Endodermal cell (in vitro differentiated cells): Measurements from ENCODE around the gene TMEM239. TPM values are rescaled to one million over a fixed set of nuclear protein-coding genes. Genes with fewer than 3 reads are reported as not detected.

ENCODE experiments used
- DNase-seq: peaks from one replicate; pipeline ENCODE4 v3.0.0-alpha.2; 2017
- H3K27ac ChIP-seq: 2 replicates; pipeline ENCODE4 v1.5.1; 2013; ENCODE audit warnings: mild to moderate bottlenecking, low read depth, low read length, moderate library complexity
- H3K27me3 ChIP-seq: 2 replicates; pipeline ENCODE4 v1.6.1; 2013; ENCODE audit warnings: mild to moderate bottlenecking, low read length, moderate library complexity; ENCODE audit not compliant: insufficient read depth, control insufficient read depth, poor library complexity, severe bottlenecking
- H3K36me3 ChIP-seq: 2 replicates; pipeline ENCODE4 v1.7.0; 2013; ENCODE audit warnings: mild to moderate bottlenecking, low read length, moderate library complexity; ENCODE audit not compliant: control insufficient read depth, insufficient read depth
- H3K4me1 ChIP-seq: one replicate; pipeline ENCODE4 v1.7.0; 2013; ENCODE audit warnings: low read length; ENCODE audit not compliant: control insufficient read depth, insufficient read depth
- H3K4me3 ChIP-seq: 2 replicates; pipeline ENCODE4 v1.5.1; 2013; ENCODE audit warnings: mild to moderate bottlenecking, low read length, moderate library complexity
- H3K9ac ChIP-seq: 2 replicates; pipeline ENCODE4 v1.6.1; 2013; ENCODE audit warnings: mild to moderate bottlenecking, low read length, moderate library complexity; ENCODE audit not compliant: poor library complexity, severe bottlenecking; ENCODE audit errors: extremely low read depth
- H3K9me3 ChIP-seq: 2 replicates; pipeline ENCODE4 v1.6.1; 2013; ENCODE audit warnings: mild to moderate bottlenecking, low read length, moderate library complexity; ENCODE audit not compliant: control insufficient read depth
- H3K27ac Mint-ChIP-seq: 2 replicates; pipeline ENCODE4 v1.8.0; 2020; ENCODE audit warnings: mixed read lengths
- H3K27me3 Mint-ChIP-seq: 2 replicates; pipeline ENCODE4 v1.8.0; 2021; ENCODE audit warnings: mild to moderate bottlenecking, mixed read lengths; ENCODE audit not compliant: insufficient read depth
- H3K36me3 Mint-ChIP-seq: 2 replicates; pipeline ENCODE4 v1.8.0; 2020; ENCODE audit warnings: low read depth, mixed read lengths
- H3K4me1 Mint-ChIP-seq: 2 replicates; pipeline ENCODE4 v1.8.0; 2020; ENCODE audit warnings: mixed read lengths
- H3K4me3 Mint-ChIP-seq: 2 replicates; pipeline ENCODE4 v1.8.0; 2020; ENCODE audit warnings: mild to moderate bottlenecking, moderate library complexity, mixed read lengths
- H3K9me3 Mint-ChIP-seq: 2 replicates; pipeline ENCODE4 v1.8.0; 2020; ENCODE audit warnings: mild to moderate bottlenecking, mixed read lengths
- WGBS, 2 experiments: methylation state at CpG; one replicate each; pipeline versions ENCODE4 v1.1.5 to v1.1.7; 2013; ENCODE audit warnings: missing lambda C conversion rate in 2 of 2, mixed read lengths in 1 of 2; ENCODE audit not compliant: insufficient coverage in 1 of 2, insufficient read length in 1 of 2; 5-methylcytosine and 5-hydroxymethylcytosine counted together
- total RNA-seq, 2 donors: library from RNA; stranded (reverse); fragmentation: NEBNext Ultra II Directional in 1 of 2; extraction: Animal tissue kit (Norgen Biotek cat#: 25700) in 1 of 2; gene quantifications; 2 replicates in 1 of 2; 3 replicates in 1 of 2; pipeline ENCODE4 v1.2.1, GENCODE V29; 2021
- TF ChIP-seq, protein P1 (sequence below): fragments of 200-600 bp; sonication (generic); conservative IDR thresholded peaks from 2 replicates; pipeline ENCODE4 v1.5.0; 2021; ENCODE audit warnings: antibody characterized with exemption, mild to moderate bottlenecking

Gene TMEM239
- total RNA-seq, 2 donors from 2014 or later, result not detected

DNA sequence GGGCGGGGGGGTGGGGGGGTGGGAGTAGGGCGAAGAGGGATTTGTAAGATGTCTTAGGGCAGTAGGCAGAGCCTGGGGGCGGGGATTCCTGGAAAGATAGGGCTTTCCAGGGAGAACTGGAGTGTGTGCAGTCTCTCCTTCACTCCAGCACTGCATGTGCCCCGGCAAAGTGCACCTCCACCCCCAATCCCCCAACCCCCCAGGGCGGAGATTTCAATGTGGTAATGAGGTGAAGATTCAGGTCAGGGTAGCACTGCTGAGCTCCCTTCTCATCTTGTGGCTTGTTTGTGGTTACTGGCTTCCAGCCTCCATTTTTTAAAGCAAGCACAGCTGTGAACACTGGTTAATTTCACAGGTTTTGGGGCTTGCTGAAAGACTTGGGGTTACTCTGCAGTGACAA lies 5.9 kb downstream of the TMEM239 start:
- H3K36me3 ChIP-seq, result no peaks in the 10 kb centered on the region
- TF ChIP-seq, protein P1, sequence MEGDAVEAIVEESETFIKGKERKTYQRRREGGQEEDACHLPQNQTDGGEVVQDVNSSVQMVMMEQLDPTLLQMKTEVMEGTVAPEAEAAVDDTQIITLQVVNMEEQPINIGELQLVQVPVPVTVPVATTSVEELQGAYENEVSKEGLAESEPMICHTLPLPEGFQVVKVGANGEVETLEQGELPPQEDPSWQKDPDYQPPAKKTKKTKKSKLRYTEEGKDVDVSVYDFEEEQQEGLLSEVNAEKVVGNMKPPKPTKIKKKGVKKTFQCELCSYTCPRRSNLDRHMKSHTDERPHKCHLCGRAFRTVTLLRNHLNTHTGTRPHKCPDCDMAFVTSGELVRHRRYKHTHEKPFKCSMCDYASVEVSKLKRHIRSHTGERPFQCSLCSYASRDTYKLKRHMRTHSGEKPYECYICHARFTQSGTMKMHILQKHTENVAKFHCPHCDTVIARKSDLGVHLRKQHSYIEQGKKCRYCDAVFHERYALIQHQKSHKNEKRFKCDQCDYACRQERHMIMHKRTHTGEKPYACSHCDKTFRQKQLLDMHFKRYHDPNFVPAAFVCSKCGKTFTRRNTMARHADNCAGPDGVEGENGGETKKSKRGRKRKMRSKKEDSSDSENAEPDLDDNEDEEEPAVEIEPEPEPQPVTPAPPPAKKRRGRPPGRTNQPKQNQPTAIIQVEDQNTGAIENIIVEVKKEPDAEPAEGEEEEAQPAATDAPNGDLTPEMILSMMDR, result no peak
- H3K27me3 ChIP-seq, result peaks cover 53% of the 10 kb centered on the region
- H3K4me3 ChIP-seq, result no peak overlapping the region
- Mint-ChIP-seq H3K27ac (no peak overlapping the region), H3K27me3 (peaks cover 61% of the 10 kb centered on the region), H3K4me1 (peaks cover 16% of the 10 kb centered on the region), H3K36me3 (no peaks in the 10 kb centered on the region), H3K9me3 (no peaks in the 10 kb centered on the region), H3K4me3 (no peak overlapping the region)
- no peak overlapping the region for H3K27ac ChIP-seq
- H3K9ac ChIP-seq, result no peak overlapping the region
- DNase-seq, result peak; percentile 86
- WGBS, 2 experiments, result 51% methylated on average over 3 of the region's 5 CpGs; no CpG with 5 or more reads in 1 of the 2 experiments
- no peaks in the 10 kb centered on the region for H3K4me1 ChIP-seq
- no peaks in the 10 kb centered on the region for H3K9me3 ChIP-seq

DNA sequence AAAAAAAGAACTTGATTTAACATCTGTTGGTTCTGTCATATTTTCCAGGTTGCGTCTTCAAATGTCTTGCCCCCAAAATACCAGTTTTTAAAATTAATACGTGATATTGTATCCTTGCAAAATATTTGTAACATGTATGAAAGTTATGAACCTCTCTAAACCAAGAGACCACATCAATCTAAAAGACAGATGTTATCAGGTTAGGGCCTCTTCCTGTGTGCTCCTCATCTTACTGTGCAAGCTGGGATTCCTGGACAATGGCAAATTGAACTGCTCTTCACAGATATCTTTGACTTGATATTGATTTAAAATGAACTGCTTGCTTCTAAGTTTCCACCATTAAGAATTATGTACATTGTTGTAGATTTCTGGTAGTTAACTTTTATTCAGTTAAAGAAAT lies 9.6 kb downstream of the TMEM239 start:
- H3K27ac Mint-ChIP-seq, result no peak overlapping the region
- H3K36me3 ChIP-seq, result no peaks in the 10 kb centered on the region
- no peaks in the 10 kb centered on the region for H3K36me3 Mint-ChIP-seq
- no peak overlapping the region for H3K9ac ChIP-seq
- H3K4me1 Mint-ChIP-seq, result peaks cover 8% of the 10 kb centered on the region
- H3K4me3 ChIP-seq, result no peak overlapping the region
- TF ChIP-seq, protein P1, result no peak
- H3K27me3 ChIP-seq, result peaks cover 55% of the 10 kb centered on the region
- 92% methylated on average over 2 of the region's 2 CpGs; no CpG with 5 or more reads in 1 of the 2 experiments for WGBS, 2 experiments
- H3K9me3 Mint-ChIP-seq, result no peaks in the 10 kb centered on the region
- no peaks in the 10 kb centered on the region for H3K9me3 ChIP-seq
- no peak overlapping the region for H3K27ac ChIP-seq
- no peaks in the 10 kb centered on the region for H3K4me1 ChIP-seq
- H3K27me3 Mint-ChIP-seq, result peaks cover 58% of the 10 kb centered on the region
- DNase-seq, result no peak
- H3K4me3 Mint-ChIP-seq, result no peak overlapping the region

DNA sequence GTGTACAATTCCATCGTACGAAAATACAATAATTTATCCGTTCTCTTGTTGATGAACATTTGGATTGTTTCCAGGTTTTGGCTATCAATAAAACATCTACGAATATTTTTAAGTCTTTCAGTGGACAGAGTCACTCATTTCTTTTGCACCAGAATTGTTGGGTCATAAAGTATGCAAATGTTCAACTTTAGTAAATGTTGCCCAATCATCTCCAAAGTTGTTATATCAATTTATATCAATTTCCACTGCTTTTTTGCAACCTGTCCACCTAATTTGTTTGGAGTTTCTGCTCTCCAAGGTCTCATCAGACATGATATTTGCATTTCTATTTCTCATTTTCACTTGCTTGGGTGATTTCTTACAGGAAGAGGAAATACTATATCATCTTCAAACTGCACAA lies 10.5 kb downstream of the TMEM239 start:
- DNase-seq, result no peak
- no peaks in the 10 kb centered on the region for H3K9me3 Mint-ChIP-seq
- peaks cover 5% of the 10 kb centered on the region for H3K4me1 Mint-ChIP-seq
- Histone ChIP-seq H3K4me1 (no peaks in the 10 kb centered on the region), H3K9me3 (no peaks in the 10 kb centered on the region), H3K36me3 (no peaks in the 10 kb centered on the region), H3K9ac (no peak overlapping the region), H3K4me3 (no peak overlapping the region), H3K27me3 (peaks cover 46% of the 10 kb centered on the region), H3K27ac (no peak overlapping the region)
- H3K27ac Mint-ChIP-seq, result no peak overlapping the region
- TF ChIP-seq, protein P1, result no peak
- H3K4me3 Mint-ChIP-seq, result no peak overlapping the region
- no peaks in the 10 kb centered on the region for H3K36me3 Mint-ChIP-seq
- 75 to 83% methylated on average over 1 to 4 of the region's 4 CpGs for WGBS, 2 experiments
- H3K27me3 Mint-ChIP-seq, result peaks cover 49% of the 10 kb centered on the region
